K562 (cell line): Measurements from ENCODE around the gene ANO1. TPM values are rescaled to one million over a fixed set of nuclear protein-coding genes. Genes with fewer than 3 reads are reported as not detected.

Source experiments
- CBX8 ChIP-seq: fragments of 200-600 bp; sonication (generic); IDR thresholded peaks from 2 replicates; pipeline ENCODE4 v1.6.1; 2012; ENCODE audit warnings: borderline replicate concordance, mixed run types, low read depth, mild to moderate bottlenecking, moderate library complexity, mixed read lengths, low read length, control low read depth, inconsistent platforms; ENCODE audit not compliant: poor library complexity, severe bottlenecking; ENCODE audit errors: extremely low read depth
- DDX20 ChIP-seq: fragments of 450-650 bp; IDR thresholded peaks from 2 replicates; pipeline ENCODE4 v1.6.1; 2016; ENCODE audit warnings: missing genetic modification characterization, low read depth, mild to moderate bottlenecking, missing compliant biosample characterization, moderate library complexity
- FOSL1 ChIP-seq: fragments of 200-800 bp; sonication (Bioruptor generic); conservative IDR thresholded peaks from 2 replicates; pipeline ENCODE4 v1.6.1; 2016; ENCODE audit warnings: missing genetic modification characterization, missing compliant biosample characterization
- PTTG1 ChIP-seq: fragments of 450-650 bp; IDR thresholded peaks from 2 replicates; pipeline ENCODE4 v1.6.1; 2016; ENCODE audit warnings: low read depth, mild to moderate bottlenecking, missing genetic modification characterization, missing compliant biosample characterization
- ZFX ChIP-seq: sonication (generic); formaldehyde crosslinking; IDR thresholded peaks from 2 replicates; pipeline ENCODE4 v1.8.0; 2022; ENCODE audit warnings: mild to moderate bottlenecking, missing genetic modification reagents, moderate library complexity
- polyA plus RNA-seq, 8 experiments: library from polyadenylated mRNA; depleted of rRNA in 4 of 8; stranded (reverse) in 5 of 8; unstranded in 3 of 8; fragments of >200 nt; fragmentation: Nextera tagmentation in 2 of 8; fragmentation: Illumina TruSeq in 1 of 8; extraction: Ambion mirVana in 2 of 8; extraction: Trizol in 1 of 8; gene quantifications; 2 replicates each; pipeline versions ENCODE4 v1.2.1 to v1.2.3, GENCODE V29; 2011 to 2014; ENCODE audit warnings: inconsistent platforms in 1 of 8, missing spikeins in 1 of 8
- total RNA-seq, 7 experiments: library from RNA; depleted of rRNA in 6 of 7; stranded (reverse); fragments of >200 nt in 6 of 7; fragmentation: Illumina TruSeq in 2 of 7; extraction: Trizol in 2 of 7; gene quantifications; 2 replicates each; pipeline versions ENCODE4 v1.2.1 to v1.2.3, GENCODE V29; 2011 to 2021; ENCODE audit warnings: low replicate concordance in 1 of 7
- TF ChIP-seq, protein P1 (sequence below), 2 experiments: fragments of 450-650 bp; conservative IDR thresholded peaks; 2 replicates each; pipeline ENCODE4 v1.6.1; 2017; ENCODE audit warnings: mild to moderate bottlenecking in 2 of 2, moderate library complexity in 2 of 2
- TF ChIP-seq, protein P2 (sequence below): sonication (generic); formaldehyde crosslinking; IDR thresholded peaks from 2 replicates; pipeline ENCODE4 v1.8.1; 2022; ENCODE audit warnings: missing genetic modification reagents
- TF ChIP-seq, protein P3 (sequence below): fragments of 450-650 bp; IDR thresholded peaks from one replicate; pipeline ENCODE4 v1.6.1; 2018; ENCODE audit warnings: mild to moderate bottlenecking, moderate library complexity; ENCODE audit not compliant: partially characterized antibody
- TF ChIP-seq, protein P4 (sequence below): fragments of 200-600 bp; sonication (generic); IDR thresholded peaks from one replicate; pipeline ENCODE4 v1.6.1; 2012; ENCODE audit warnings: mild to moderate bottlenecking, low read depth, low read length, inconsistent platforms

ANO1 gene
- total and polyA plus RNA-seq, 9 of the 15 experiments (the other 6 are each of a cell fraction or from before 2014, with no cell fraction given): not detected

DNA sequence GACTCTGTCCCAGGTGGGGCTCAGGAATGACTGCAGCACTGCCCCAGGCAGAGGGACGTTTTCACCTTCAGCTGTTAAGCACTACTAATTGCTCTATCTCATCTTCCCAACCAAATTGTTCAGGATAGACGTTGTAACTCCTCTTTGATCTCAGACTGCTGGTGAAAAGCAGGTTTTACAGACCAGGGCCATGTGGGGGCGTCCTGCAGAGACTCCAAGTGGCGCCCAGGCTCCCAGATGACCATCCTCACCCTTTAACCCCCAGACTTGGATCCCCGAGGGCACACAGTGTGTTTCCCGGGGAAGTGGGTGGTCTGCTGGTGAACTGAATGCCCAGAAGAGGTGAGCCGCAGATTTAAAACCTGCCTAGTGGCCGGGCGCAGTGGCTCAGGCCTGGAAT, 148.8 kb downstream of the ANO1 start (continued):
- TF ChIP-seq, protein P1, sequence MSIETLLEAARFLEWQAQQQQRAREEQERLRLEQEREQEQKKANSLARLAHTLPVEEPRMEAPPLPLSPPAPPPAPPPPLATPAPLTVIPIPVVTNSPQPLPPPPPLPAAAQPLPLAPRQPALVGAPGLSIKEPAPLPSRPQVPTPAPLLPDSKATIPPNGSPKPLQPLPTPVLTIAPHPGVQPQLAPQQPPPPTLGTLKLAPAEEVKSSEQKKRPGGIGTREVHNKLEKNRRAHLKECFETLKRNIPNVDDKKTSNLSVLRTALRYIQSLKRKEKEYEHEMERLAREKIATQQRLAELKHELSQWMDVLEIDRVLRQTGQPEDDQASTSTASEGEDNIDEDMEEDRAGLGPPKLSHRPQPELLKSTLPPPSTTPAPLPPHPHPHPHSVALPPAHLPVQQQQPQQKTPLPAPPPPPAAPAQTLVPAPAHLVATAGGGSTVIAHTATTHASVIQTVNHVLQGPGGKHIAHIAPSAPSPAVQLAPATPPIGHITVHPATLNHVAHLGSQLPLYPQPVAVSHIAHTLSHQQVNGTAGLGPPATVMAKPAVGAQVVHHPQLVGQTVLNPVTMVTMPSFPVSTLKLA (conservative IDR thresholded peaks at IDR 0.05): no peak
- TF ChIP-seq, protein P2, sequence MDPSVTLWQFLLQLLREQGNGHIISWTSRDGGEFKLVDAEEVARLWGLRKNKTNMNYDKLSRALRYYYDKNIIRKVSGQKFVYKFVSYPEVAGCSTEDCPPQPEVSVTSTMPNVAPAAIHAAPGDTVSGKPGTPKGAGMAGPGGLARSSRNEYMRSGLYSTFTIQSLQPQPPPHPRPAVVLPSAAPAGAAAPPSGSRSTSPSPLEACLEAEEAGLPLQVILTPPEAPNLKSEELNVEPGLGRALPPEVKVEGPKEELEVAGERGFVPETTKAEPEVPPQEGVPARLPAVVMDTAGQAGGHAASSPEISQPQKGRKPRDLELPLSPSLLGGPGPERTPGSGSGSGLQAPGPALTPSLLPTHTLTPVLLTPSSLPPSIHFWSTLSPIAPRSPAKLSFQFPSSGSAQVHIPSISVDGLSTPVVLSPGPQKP (CRISPR knock-in tag): no peak
- TF ChIP-seq ZFX (no peak), CBX8 (no peak), PTTG1 (tag) (no peak), FOSL1 (tag) (no peak), DDX20 (no peak)
- TF ChIP-seq, protein P3, sequence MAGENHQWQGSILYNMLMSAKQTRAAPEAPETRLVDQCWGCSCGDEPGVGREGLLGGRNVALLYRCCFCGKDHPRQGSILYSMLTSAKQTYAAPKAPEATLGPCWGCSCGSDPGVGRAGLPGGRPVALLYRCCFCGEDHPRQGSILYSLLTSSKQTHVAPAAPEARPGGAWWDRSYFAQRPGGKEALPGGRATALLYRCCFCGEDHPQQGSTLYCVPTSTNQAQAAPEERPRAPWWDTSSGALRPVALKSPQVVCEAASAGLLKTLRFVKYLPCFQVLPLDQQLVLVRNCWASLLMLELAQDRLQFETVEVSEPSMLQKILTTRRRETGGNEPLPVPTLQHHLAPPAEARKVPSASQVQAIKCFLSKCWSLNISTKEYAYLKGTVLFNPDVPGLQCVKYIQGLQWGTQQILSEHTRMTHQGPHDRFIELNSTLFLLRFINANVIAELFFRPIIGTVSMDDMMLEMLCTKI: no peak
- TF ChIP-seq, protein P4, sequence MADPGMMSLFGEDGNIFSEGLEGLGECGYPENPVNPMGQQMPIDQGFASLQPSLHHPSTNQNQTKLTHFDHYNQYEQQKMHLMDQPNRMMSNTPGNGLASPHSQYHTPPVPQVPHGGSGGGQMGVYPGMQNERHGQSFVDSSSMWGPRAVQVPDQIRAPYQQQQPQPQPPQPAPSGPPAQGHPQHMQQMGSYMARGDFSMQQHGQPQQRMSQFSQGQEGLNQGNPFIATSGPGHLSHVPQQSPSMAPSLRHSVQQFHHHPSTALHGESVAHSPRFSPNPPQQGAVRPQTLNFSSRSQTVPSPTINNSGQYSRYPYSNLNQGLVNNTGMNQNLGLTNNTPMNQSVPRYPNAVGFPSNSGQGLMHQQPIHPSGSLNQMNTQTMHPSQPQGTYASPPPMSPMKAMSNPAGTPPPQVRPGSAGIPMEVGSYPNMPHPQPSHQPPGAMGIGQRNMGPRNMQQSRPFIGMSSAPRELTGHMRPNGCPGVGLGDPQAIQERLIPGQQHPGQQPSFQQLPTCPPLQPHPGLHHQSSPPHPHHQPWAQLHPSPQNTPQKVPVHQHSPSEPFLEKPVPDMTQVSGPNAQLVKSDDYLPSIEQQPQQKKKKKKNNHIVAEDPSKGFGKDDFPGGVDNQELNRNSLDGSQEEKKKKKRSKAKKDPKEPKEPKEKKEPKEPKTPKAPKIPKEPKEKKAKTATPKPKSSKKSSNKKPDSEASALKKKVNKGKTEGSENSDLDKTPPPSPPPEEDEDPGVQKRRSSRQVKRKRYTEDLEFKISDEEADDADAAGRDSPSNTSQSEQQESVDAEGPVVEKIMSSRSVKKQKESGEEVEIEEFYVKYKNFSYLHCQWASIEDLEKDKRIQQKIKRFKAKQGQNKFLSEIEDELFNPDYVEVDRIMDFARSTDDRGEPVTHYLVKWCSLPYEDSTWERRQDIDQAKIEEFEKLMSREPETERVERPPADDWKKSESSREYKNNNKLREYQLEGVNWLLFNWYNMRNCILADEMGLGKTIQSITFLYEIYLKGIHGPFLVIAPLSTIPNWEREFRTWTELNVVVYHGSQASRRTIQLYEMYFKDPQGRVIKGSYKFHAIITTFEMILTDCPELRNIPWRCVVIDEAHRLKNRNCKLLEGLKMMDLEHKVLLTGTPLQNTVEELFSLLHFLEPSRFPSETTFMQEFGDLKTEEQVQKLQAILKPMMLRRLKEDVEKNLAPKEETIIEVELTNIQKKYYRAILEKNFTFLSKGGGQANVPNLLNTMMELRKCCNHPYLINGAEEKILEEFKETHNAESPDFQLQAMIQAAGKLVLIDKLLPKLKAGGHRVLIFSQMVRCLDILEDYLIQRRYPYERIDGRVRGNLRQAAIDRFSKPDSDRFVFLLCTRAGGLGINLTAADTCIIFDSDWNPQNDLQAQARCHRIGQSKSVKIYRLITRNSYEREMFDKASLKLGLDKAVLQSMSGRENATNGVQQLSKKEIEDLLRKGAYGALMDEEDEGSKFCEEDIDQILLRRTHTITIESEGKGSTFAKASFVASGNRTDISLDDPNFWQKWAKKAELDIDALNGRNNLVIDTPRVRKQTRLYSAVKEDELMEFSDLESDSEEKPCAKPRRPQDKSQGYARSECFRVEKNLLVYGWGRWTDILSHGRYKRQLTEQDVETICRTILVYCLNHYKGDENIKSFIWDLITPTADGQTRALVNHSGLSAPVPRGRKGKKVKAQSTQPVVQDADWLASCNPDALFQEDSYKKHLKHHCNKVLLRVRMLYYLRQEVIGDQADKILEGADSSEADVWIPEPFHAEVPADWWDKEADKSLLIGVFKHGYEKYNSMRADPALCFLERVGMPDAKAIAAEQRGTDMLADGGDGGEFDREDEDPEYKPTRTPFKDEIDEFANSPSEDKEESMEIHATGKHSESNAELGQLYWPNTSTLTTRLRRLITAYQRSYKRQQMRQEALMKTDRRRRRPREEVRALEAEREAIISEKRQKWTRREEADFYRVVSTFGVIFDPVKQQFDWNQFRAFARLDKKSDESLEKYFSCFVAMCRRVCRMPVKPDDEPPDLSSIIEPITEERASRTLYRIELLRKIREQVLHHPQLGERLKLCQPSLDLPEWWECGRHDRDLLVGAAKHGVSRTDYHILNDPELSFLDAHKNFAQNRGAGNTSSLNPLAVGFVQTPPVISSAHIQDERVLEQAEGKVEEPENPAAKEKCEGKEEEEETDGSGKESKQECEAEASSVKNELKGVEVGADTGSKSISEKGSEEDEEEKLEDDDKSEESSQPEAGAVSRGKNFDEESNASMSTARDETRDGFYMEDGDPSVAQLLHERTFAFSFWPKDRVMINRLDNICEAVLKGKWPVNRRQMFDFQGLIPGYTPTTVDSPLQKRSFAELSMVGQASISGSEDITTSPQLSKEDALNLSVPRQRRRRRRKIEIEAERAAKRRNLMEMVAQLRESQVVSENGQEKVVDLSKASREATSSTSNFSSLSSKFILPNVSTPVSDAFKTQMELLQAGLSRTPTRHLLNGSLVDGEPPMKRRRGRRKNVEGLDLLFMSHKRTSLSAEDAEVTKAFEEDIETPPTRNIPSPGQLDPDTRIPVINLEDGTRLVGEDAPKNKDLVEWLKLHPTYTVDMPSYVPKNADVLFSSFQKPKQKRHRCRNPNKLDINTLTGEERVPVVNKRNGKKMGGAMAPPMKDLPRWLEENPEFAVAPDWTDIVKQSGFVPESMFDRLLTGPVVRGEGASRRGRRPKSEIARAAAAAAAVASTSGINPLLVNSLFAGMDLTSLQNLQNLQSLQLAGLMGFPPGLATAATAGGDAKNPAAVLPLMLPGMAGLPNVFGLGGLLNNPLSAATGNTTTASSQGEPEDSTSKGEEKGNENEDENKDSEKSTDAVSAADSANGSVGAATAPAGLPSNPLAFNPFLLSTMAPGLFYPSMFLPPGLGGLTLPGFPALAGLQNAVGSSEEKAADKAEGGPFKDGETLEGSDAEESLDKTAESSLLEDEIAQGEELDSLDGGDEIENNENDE: no peak
